ENCODE measurements around the gene METTL26.

The METTL26 gene

GRCh38 chr16:636206-637080 lies at the start of gene METTL26:
Gene METTL26, minus strand, starts transcription at chr16:636305. Its CDS starts 15 bp downstream, at chr16:636290.
- peak; percentile 91 for DNase-seq (ENCODE audit: low read depth)

- DNase-seq (ENCODE audit: low read depth): no peak
Observed at GRCh38 chr16:684961-685696, 49.0 kb upstream of the METTL26 start.

GRCh38 chr16:684071-684794 lies 48.1 kb upstream of the METTL26 start, which contains the start of gene JMJD8:
Gene JMJD8, minus strand, starts transcription at chr16:684334. Its CDS starts 15 bp downstream, at chr16:684319.
- DNase-seq (ENCODE audit: low read depth): peak; percentile 97

GRCh38 chr16:683396-684070 lies 47.4 kb upstream of the METTL26 start:
- DNase-seq (ENCODE audit: low read depth): no peak

- DNase-seq (ENCODE audit: low read depth): no peak
Observed at GRCh38 chr16:682493-683395, 46.6 kb upstream of the METTL26 start.

- no peak for DNase-seq (ENCODE audit: low read depth)
Observed at GRCh38 chr16:681746-682427, 45.8 kb upstream of the METTL26 start.

- DNase-seq (ENCODE audit: low read depth): no peak
Observed at GRCh38 chr16:680967-681745, 45.1 kb upstream of the METTL26 start.

GRCh38 chr16:680625-680945 lies 44.5 kb upstream of the METTL26 start:
- DNase-seq (ENCODE audit: low read depth): no peak

GRCh38 chr16:679814-680624 lies 43.9 kb upstream of the METTL26 start, which contains the start of gene STUB1:
Gene STUB1, plus strand, starts transcription at chr16:680410. Its CDS starts 116 bp downstream, at chr16:680526.
- peak; percentile 85 for DNase-seq (ENCODE audit: low read depth)

- no peak for DNase-seq (ENCODE audit: low read depth)
Observed at GRCh38 chr16:678858-679813, 43.0 kb upstream of the METTL26 start.

GRCh38 chr16:678209-678857 lies 42.2 kb upstream of the METTL26 start:
- DNase-seq (ENCODE audit: low read depth): no peak

- DNase-seq (ENCODE audit: low read depth): no peak
Observed at GRCh38 chr16:677316-678190, 41.4 kb upstream of the METTL26 start.

GRCh38 chr16:676913-677312 lies 40.8 kb upstream of the METTL26 start:
- DNase-seq (ENCODE audit: low read depth): no peak

GRCh38 chr16:676565-676902 lies 40.4 kb upstream of the METTL26 start:
- DNase-seq (ENCODE audit: low read depth): no peak

GRCh38 chr16:675884-676564 lies 39.9 kb upstream of the METTL26 start:
- no peak for DNase-seq (ENCODE audit: low read depth)
